GM18502 (cell line): ENCODE data around the gene CHST2.
A peak's percentile ranks its signal among the peaks of the same experiment; 100 is the strongest.

Experiments
- ATAC-seq: cut with Tn5 transposase; IDR thresholded peaks from one replicate; pipeline ENCODE4 v1.9.1; 2021; ENCODE audit warnings: mild to moderate bottlenecking; ENCODE audit not compliant: unreplicated experiment, poor library complexity

The CHST2 gene

GRCh38 chr3:143098032-143098764, 21.4 kb upstream of the CHST2 start:
- ATAC-seq = no peak

GRCh38 chr3:143099210-143099609, 20.4 kb upstream of the CHST2 start:
- ATAC-seq = no peak

GRCh38 chr3:143099690-143100089, 19.9 kb upstream of the CHST2 start:
- no peak for ATAC-seq

GRCh38 chr3:143100451-143100850, 19.1 kb upstream of the CHST2 start:
- ATAC-seq = no peak

- no peak for ATAC-seq
Observed at GRCh38 chr3:143101792-143102381, 17.7 kb upstream of the CHST2 start.

- ATAC-seq = peak; percentile 78
Observed at GRCh38 chr3:143103652-143104051, 15.9 kb upstream of the CHST2 start.

- no peak for ATAC-seq
Observed at GRCh38 chr3:143105170-143105569, 14.4 kb upstream of the CHST2 start.

- ATAC-seq = no peak
Observed at GRCh38 chr3:143109861-143110260, 9.7 kb upstream of the CHST2 start.

- no peak for ATAC-seq
Observed at GRCh38 chr3:143110371-143110770, 9.2 kb upstream of the CHST2 start.

GRCh38 chr3:143118630-143119008, 952 bp upstream of the CHST2 start:
- no peak for ATAC-seq

- peak; percentile 17 for ATAC-seq
Observed at GRCh38 chr3:143119974-143120715, 574 bp downstream of the CHST2 start.

GRCh38 chr3:143120716-143121240, 1.2 kb downstream of the CHST2 start:
- ATAC-seq = peak; percentile 38

GRCh38 chr3:143121241-143122088, 1.9 kb downstream of the CHST2 start:
- ATAC-seq = peak; percentile 10

GRCh38 chr3:143122089-143122430, 2.5 kb downstream of the CHST2 start:
- ATAC-seq = no peak

- no peak for ATAC-seq
Observed at GRCh38 chr3:143122608-143123352, 3.2 kb downstream of the CHST2 start.

- ATAC-seq = no peak
Observed at GRCh38 chr3:143123353-143123984, 3.9 kb downstream of the CHST2 start.

- no peak for ATAC-seq
Observed at GRCh38 chr3:143124601-143125520, 5.3 kb downstream of the CHST2 start.

GRCh38 chr3:143127801-143128200, 8.2 kb downstream of the CHST2 start:
- ATAC-seq = no peak
